Coronary artery (tissue), 2 donors: ENCODE measurements around the gene VPS26B.

ENCODE experiments used
- DNase-seq: peaks from one replicate; pipeline ENCODE4 v3.0.0-alpha.2; 2017; ENCODE audit warnings: low spot score
- H3K27ac ChIP-seq, 2 donors: fragments of 200-600 bp; sonication (generic); one replicate each; pipeline ENCODE4 v1.5.1; 2016 to 2019
- H3K4me3 ChIP-seq: fragments of 200-600 bp; sonication (generic); 2 replicates; pipeline ENCODE4 v1.5.1; 2016; ENCODE audit warnings: mild to moderate bottlenecking, moderate library complexity
- TF ChIP-seq, protein P1 (sequence below): fragments of 200-600 bp; sonication (generic); IDR thresholded peaks from one replicate; pipeline ENCODE4 v1.5.1; 2019; ENCODE audit warnings: antibody characterized with exemption

Gene VPS26B

DNA sequence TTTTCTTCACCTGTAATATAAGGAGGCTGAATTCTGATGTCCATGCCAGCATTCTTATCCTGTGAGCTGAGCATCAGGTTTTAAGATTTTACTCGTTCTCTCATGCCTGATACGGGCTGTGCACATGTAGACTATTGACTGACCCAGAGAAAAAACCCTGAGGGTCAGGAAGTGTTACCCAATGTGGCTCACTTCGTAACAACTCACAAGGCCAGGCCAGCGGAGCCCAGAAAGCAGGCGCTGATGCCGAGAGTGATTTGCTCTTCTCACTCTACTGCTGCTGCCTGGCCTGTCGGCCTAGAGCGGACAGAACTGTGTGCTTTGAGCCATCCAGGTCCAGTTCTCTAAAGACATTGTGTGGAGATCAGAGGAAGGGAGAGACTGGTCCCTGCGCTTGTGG is 17.9 kb downstream of the VPS26B start:
- DNase-seq = no peak
- no peak overlapping the region for H3K4me3 ChIP-seq
- TF ChIP-seq, protein P1, sequence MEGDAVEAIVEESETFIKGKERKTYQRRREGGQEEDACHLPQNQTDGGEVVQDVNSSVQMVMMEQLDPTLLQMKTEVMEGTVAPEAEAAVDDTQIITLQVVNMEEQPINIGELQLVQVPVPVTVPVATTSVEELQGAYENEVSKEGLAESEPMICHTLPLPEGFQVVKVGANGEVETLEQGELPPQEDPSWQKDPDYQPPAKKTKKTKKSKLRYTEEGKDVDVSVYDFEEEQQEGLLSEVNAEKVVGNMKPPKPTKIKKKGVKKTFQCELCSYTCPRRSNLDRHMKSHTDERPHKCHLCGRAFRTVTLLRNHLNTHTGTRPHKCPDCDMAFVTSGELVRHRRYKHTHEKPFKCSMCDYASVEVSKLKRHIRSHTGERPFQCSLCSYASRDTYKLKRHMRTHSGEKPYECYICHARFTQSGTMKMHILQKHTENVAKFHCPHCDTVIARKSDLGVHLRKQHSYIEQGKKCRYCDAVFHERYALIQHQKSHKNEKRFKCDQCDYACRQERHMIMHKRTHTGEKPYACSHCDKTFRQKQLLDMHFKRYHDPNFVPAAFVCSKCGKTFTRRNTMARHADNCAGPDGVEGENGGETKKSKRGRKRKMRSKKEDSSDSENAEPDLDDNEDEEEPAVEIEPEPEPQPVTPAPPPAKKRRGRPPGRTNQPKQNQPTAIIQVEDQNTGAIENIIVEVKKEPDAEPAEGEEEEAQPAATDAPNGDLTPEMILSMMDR = no peak
- no peak overlapping the region for H3K27ac ChIP-seq

DNA sequence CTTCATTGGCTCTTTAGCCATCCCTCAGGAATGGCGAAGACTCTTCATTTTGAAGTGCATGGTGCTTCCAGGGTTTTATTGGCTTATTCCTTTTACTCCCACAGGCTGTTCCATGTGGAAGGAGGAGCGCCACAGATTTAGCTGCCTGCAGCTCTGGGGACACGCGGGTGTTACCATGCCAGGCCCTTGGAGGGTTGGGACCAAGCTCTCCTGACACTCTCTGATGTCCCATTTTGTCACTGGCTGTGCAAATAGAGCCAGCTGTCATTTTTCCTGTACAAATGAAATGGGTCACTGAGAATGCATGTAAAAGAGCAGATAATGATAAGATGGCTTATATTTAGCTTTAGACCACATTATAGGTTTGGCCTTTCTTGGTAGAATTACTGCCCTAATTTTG is 19.4 kb downstream of the VPS26B start:
- Histone ChIP-seq H3K4me3 (no peak overlapping the region), H3K27ac (no peak overlapping the region)
- TF ChIP-seq, protein P1 = no peak
- no peak for DNase-seq

DNA sequence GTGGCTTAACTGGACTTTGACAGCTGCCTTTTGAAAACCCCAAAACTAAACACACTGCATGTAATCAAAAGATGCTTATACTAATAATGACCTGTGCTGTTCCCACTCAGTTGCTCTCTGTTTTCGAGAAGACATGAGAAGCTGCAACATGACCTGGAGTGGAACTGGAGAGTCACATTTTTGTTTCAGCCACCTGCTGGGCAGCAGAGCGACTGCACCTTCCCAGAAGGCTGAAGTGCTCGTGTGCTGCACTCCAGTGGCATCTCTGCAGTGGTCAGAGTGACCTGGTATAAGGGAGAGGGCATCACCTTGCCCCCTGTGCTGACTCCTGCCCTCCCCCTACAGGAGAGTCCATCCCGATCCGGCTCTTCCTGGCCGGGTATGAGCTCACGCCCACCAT is 20.1 kb downstream of the VPS26B start:
- Histone ChIP-seq H3K4me3 (no peak overlapping the region), H3K27ac (no peak overlapping the region)
- TF ChIP-seq, protein P1 = no peak
- DNase-seq = no peak

DNA sequence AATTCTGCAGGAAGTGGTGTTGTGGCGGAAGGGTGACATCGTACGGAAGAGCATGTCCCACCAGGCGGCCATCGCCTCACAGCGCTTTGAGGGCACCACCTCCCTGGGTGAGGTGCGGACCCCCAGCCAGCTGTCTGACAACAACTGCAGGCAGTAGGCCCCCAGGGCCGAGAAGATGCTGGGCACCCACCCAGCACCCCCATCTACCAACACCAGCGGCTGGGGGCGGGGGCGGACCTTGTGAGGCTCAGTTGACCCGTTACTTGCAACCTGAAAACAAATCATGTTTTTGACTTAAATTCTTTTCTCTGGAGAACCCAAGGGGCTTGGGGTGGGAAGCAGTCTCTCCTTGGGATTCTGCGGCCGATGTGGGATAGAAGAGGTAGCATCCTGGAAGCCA is 21.0 kb downstream of the VPS26B start:
- TF ChIP-seq, protein P1 = no peak
- Histone ChIP-seq H3K4me3 (no peak overlapping the region), H3K27ac (no peak overlapping the region)
- DNase-seq = no peak

DNA sequence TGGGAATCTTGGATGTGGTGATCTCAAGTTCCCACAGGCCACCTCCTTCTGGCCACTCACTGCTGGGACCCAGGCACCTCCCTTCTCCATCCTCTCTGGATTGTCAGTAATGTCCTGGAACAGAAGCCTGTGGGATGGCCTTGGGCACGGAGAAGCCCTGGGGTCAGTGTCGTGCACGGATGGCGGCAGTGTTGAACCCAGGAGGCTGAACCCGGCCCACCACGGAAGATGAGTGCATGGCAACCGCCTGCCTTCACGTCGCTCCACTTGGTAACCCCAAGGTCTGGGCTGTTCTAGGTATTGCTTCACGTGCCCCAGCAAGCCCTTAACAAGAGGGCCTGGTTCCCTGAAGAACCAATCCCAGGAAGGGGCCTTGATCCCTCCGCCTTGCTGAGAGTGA is 21.6 kb downstream of the VPS26B start:
- TF ChIP-seq, protein P1 = no peak
- H3K4me3 ChIP-seq = no peak overlapping the region
- no peak for DNase-seq
- no peak overlapping the region for H3K27ac ChIP-seq

DNA sequence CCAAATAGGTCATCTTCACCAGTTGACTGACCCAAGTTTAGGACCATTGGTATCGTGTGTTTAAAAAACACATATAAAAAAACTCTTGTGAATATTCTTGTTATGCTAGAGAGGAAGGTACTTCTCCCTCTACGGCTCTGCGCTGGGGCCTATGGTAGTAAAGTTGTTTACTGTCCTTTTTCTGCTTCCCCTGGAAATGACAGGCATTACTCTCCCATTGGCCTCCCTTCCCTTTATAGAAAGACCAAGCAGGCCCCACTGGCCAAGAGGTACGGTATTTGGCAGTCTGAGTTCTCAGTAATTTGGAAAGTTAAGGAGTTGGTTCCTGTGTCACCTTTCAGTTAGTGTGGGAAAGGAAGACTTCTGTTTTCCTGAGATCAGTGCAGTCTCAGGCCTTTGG is 22.2 kb downstream of the VPS26B start:
- H3K4me3 ChIP-seq = no peak overlapping the region
- H3K27ac ChIP-seq = no peak overlapping the region
- no peak for DNase-seq
- TF ChIP-seq, protein P1 = no peak

DNA sequence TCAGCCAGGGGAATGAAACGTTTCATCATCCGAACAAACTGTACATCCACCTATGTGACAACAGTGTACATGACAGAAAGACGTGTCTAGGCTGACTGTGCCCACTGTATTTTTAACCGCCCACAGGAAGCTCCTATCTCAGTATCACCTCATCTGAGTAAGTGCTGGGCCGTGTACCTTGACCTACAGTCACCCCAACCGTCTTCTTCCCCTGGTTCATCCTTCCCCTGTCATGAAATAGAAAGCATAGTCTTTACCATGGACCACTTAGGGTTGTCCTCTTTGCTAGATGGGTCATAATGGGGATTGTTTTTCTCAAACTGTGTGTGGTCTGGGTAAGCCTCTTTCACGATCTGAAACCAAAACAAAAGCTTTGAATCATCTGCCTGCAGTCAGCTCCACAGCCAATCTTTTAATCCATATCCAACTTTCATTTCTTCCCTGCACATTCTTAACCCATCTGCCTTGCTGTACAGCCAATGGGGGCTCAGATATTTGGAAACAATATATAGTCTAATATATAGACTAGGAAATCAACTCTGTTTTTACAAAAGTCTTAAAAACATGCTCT is 24.5 kb downstream of the VPS26B start:
- H3K27ac ChIP-seq = no peak overlapping the region
- no peak overlapping the region for H3K4me3 ChIP-seq
- TF ChIP-seq, protein P1 = no peak
- DNase-seq = no peak
